Left ventricle myocardium inferior (tissue), 1 donor: ENCODE data around the gene RARRES2. TPM values are rescaled to one million over a fixed set of nuclear protein-coding genes. Genes with fewer than 3 reads are reported as not detected.

ENCODE experiments used
- DNase-seq: peaks from one replicate; pipeline ENCODE4 v3.0.0-alpha.2; 2020
- H3K27ac ChIP-seq: fragments of 200-600 bp; replicated peaks from 2 replicates; pipeline ENCODE4 v1.8.0; 2021
- H3K27me3 ChIP-seq: fragments of 200-600 bp; 2 replicates; pipeline ENCODE4 v1.8.0; 2021; ENCODE audit warnings: low read depth
- H3K36me3 ChIP-seq: fragments of 200-600 bp; 2 replicates; pipeline ENCODE4 v1.8.0; 2021
- H3K4me1 ChIP-seq: fragments of 200-600 bp; 2 replicates; pipeline ENCODE4 v1.8.0; 2021
- H3K4me3 ChIP-seq: fragments of 200-600 bp; 2 replicates; pipeline ENCODE4 v1.8.0; 2021; ENCODE audit warnings: mild to moderate bottlenecking, moderate library complexity
- H3K9me3 ChIP-seq: fragments of 200-600 bp; replicated peaks from 2 replicates; pipeline ENCODE4 v1.8.0; 2021
- intact Hi-C: fragments of 100-400 bp; cut with micrococcal nuclease; formaldehyde crosslinking; loops from one replicate; pipeline ENCODE4 v1.11.0; 2022
- total RNA-seq: library from RNA; stranded (reverse); fragmentation: NEBNext Ultra II Directional; extraction: Animal tissue kit (Norgen Biotek cat#: 25700); gene quantifications from one replicate; pipeline ENCODE4 v1.2.1, GENCODE V29; 2021
- TF ChIP-seq, protein P1 (sequence below): fragments of 200-600 bp; IDR thresholded peaks from 2 replicates; pipeline ENCODE4 v1.8.0; 2021; ENCODE audit warnings: antibody characterized with exemption, mild to moderate bottlenecking, borderline replicate concordance
- donor health status: DM: no; HTN: yes; CAD: no; lungs with severe emphysema.

The RARRES2 gene
- total RNA-seq, 1 donor from 2014 or later: 17.6 TPM

DNA sequence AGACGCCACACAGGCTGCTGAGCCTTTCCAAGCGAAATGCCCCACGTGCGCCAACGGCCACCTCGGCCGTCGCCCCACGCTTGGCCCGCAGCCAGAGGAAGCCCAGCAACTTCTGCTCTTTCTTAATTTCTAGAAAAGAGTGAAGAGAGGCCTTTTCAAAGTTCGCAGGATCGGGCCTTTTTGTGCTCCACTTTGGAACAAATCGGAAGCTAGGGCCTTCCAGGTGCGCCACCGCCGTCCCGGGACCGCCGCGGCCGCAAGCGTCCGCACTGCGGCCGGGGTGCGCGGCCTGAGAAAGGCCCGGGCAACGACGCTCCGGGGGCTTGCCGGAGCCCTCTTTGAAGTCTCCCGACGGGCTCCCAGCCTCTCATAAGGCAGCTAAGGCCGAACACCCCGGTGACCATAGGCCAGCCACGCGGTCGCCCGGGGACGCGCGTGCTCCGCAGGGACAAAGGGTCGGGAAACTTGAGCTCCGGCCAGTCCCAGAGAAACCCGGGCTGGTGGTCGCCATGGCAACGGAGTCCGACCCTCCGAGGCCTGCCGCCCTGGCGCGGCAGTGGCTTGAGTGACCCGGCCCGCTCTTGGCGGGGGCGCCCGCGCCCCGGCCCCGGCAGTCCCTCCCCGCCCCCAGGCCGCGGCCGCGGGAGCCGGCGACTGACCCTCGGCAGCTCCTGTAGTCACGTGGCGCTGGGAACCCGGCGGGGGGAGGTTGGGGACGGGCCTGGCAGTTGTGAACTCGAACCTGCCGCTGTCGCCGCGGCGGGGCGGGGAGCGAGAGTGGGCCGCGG lies 26.9 kb upstream of the RARRES2 start, which contains the start of gene REPIN1:
Gene REPIN1, plus strand, starts transcription at position 727 of the 788 bp plus-strand sequence. CDS start 890 bp downstream, outside the sequence.
- intact Hi-C loops: no loop called here
- Histone ChIP-seq H3K4me3 (peak within 1 kb of the TSS; percentile 96), H3K4me1 (peaks cover 57% of the 10 kb centered on the region), H3K36me3 (peaks cover 31% of the 10 kb centered on the region), H3K27ac (peak within 1 kb of the TSS; percentile 97), H3K9me3 (no peaks in the 10 kb centered on the region), H3K27me3 (no peaks in the 10 kb centered on the region)
- TF ChIP-seq, protein P1, sequence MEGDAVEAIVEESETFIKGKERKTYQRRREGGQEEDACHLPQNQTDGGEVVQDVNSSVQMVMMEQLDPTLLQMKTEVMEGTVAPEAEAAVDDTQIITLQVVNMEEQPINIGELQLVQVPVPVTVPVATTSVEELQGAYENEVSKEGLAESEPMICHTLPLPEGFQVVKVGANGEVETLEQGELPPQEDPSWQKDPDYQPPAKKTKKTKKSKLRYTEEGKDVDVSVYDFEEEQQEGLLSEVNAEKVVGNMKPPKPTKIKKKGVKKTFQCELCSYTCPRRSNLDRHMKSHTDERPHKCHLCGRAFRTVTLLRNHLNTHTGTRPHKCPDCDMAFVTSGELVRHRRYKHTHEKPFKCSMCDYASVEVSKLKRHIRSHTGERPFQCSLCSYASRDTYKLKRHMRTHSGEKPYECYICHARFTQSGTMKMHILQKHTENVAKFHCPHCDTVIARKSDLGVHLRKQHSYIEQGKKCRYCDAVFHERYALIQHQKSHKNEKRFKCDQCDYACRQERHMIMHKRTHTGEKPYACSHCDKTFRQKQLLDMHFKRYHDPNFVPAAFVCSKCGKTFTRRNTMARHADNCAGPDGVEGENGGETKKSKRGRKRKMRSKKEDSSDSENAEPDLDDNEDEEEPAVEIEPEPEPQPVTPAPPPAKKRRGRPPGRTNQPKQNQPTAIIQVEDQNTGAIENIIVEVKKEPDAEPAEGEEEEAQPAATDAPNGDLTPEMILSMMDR: no peak
- peak; percentile 95 for DNase-seq

DNA sequence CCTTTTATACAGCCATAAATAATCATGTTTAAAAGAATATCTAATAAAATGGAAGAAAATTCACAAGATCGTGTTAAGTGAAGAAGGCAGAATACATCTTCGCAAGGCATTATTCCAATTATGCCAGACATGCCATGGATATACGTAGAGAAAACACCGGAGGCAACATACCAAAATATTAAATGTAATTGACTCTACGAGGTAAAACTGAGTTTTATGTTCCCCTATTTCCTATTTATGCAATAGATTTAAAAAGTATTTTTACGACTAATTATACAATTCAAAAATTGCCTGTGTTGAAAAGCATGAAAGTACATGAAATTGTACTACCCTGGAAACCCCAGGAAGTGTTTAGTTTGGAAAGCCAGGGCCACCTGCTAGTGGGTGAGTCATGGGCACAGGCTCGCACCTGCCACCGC lies 26.3 kb upstream of the RARRES2 start:
- Histone ChIP-seq H3K4me1 (peaks cover 51% of the 10 kb centered on the region), H3K9me3 (no peaks in the 10 kb centered on the region), H3K4me3 (peak overlapping the region; percentile 96), H3K27me3 (no peaks in the 10 kb centered on the region), H3K36me3 (peaks cover 26% of the 10 kb centered on the region), H3K27ac (peak overlapping the region; percentile 97)
- no peak for DNase-seq
- TF ChIP-seq, protein P1: no peak
- intact Hi-C loops: no loop called here

GRCh38 chr7:150365673-150366398 lies 24.4 kb upstream of the RARRES2 start:
- Histone ChIP-seq H3K27ac (no peak overlapping the region), H3K27me3 (no peaks in the 10 kb centered on the region), H3K36me3 (peaks cover 10% of the 10 kb centered on the region), H3K4me3 (no peak overlapping the region), H3K4me1 (peaks cover 46% of the 10 kb centered on the region), H3K9me3 (no peaks in the 10 kb centered on the region)
- intact Hi-C loops: no loop called here
- DNase-seq: no peak
- TF ChIP-seq, protein P1: no peak

- Histone ChIP-seq H3K27ac (no peak overlapping the region), H3K4me1 (peaks cover 40% of the 10 kb centered on the region), H3K9me3 (no peaks in the 10 kb centered on the region), H3K27me3 (no peaks in the 10 kb centered on the region), H3K4me3 (no peak overlapping the region), H3K36me3 (peaks cover 3% of the 10 kb centered on the region)
- DNase-seq: no peak
- intact Hi-C loops: no loop called here
- TF ChIP-seq, protein P1: no peak
These were observed 23.8 kb upstream of the RARRES2 start for GRCh38 chr7:150365194-150365593.

DNA sequence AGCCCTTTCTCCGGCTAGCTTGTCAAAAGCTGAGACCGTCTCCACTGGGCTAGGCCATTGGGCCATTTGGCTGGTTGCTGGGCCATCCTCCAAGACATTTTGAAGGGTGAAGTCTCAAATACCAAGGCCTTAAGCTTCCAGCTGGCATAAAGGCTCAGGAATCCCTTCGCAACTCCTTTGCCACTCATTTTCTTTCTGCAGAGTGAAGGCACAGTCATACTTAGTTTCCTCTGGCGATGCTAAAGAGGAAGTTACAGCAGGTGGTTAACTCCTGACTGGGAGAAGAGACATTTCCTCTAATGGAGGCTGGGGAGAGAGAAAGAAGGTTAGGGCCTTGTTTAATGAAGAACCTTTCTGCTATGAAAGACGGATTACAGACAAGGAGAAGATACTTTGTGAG lies 22.4 kb upstream of the RARRES2 start:
- DNase-seq: no peak
- H3K36me3 ChIP-seq: no peaks in the 10 kb centered on the region
- no peak overlapping the region for H3K27ac ChIP-seq

More for the DNA sequence above, 22.4 kb upstream of the RARRES2 start:
- no peak overlapping the region for H3K4me3 ChIP-seq
- TF ChIP-seq, protein P1: no peak
- H3K9me3 ChIP-seq: no peaks in the 10 kb centered on the region
- H3K27me3 ChIP-seq: no peaks in the 10 kb centered on the region
- peaks cover 26% of the 10 kb centered on the region for H3K4me1 ChIP-seq
- intact Hi-C loops: no loop called here
